DOHH2 (cell line): ENCODE data around the gene ZNFX1.
"Not testable (repeated sequence)": the region's sequence is repeated elsewhere in the genome, so short reads cannot be mapped to it uniquely, and the experiment has no call there.

Source experiments
- H3F3A ChIP-seq: fragments of 200-600 bp; sonication (generic), shearing (Covaris generic); 2 replicates; pipeline ENCODE4 v1.6.0; 2016; ENCODE audit warnings: antibody characterized with exemption, mild to moderate bottlenecking; ENCODE audit not compliant: control insufficient read depth, insufficient read depth
- H3K27ac ChIP-seq: fragments of 200-600 bp; sonication (generic); 2 replicates; pipeline ENCODE4 v1.5.1; 2014; ENCODE audit warnings: low read depth, mild to moderate bottlenecking, low read length, moderate library complexity
- H3K27me3 ChIP-seq: fragments of 200-600 bp; sonication (generic); 2 replicates; pipeline ENCODE4 v1.6.1; 2014; ENCODE audit warnings: mild to moderate bottlenecking, low read length, mixed read lengths; ENCODE audit not compliant: control insufficient read depth
- H3K36me3 ChIP-seq: fragments of 200-600 bp; sonication (generic); 2 replicates; pipeline ENCODE4 v1.6.1; 2014; ENCODE audit warnings: mild to moderate bottlenecking, low read length, moderate library complexity, mixed read lengths; ENCODE audit not compliant: control insufficient read depth
- H3K4me1 ChIP-seq: fragments of 200-600 bp; sonication (generic); 2 replicates; pipeline ENCODE4 v1.6.1; 2014; ENCODE audit warnings: mild to moderate bottlenecking, low read length, mixed read lengths; ENCODE audit not compliant: control insufficient read depth
- H3K4me2 ChIP-seq: fragments of 200-600 bp; sonication (generic); 2 replicates; pipeline ENCODE4 v1.6.0; 2014; ENCODE audit warnings: mild to moderate bottlenecking, low read length, moderate library complexity
- H3K4me3 ChIP-seq: fragments of 200-600 bp; sonication (generic); 2 replicates; pipeline ENCODE4 v1.5.1; 2014; ENCODE audit warnings: mild to moderate bottlenecking, low read length, mixed read lengths
- H3K79me2 ChIP-seq: fragments of 200-600 bp; sonication (generic); 2 replicates; pipeline ENCODE4 v1.6.1; 2014; ENCODE audit warnings: mild to moderate bottlenecking, low read length, mixed read lengths; ENCODE audit not compliant: control insufficient read depth
- H3K9me2 ChIP-seq: fragments of 200-600 bp; sonication (generic); replicated peaks from 2 replicates; pipeline ENCODE4 v1.6.1; 2014; ENCODE audit warnings: mild to moderate bottlenecking, low read length, mixed read lengths; ENCODE audit not compliant: control insufficient read depth
- H3K9me3 ChIP-seq: fragments of 200-600 bp; sonication (generic); 2 replicates; pipeline ENCODE4 v1.6.1; 2014; ENCODE audit warnings: antibody characterized with exemption, low read length, mixed read lengths; ENCODE audit not compliant: control insufficient read depth, insufficient read depth
- H4K20me1 ChIP-seq: fragments of 200-600 bp; sonication (generic); 2 replicates; pipeline ENCODE4 v1.6.0; 2014; ENCODE audit warnings: low read depth, mild to moderate bottlenecking, antibody characterized with exemption, low read length, moderate library complexity; ENCODE audit not compliant: control insufficient read depth, insufficient read depth
- CTCF ChIP-seq: fragments of 200-600 bp; sonication (generic); IDR thresholded peaks from one replicate; pipeline ENCODE4 v1.5.1; 2014; ENCODE audit warnings: antibody characterized with exemption, mild to moderate bottlenecking, low read depth, low read length; ENCODE audit not compliant: poor library complexity, severe bottlenecking
- EZH2phosphoT487 ChIP-seq: fragments of 200-600 bp; sonication (generic); IDR thresholded peaks from 2 replicates; pipeline ENCODE4 v1.6.1; 2017; ENCODE audit warnings: borderline replicate concordance, mild to moderate bottlenecking, antibody characterized with exemption, low read length, moderate library complexity, mixed read lengths

The ZNFX1 gene

GRCh38 chr20:49203746-49204145 lies 74.1 kb downstream of the ZNFX1 start:
- H3K4me1 ChIP-seq: no peaks in the 10 kb centered on the region
- H3K27me3 ChIP-seq: no peaks in the 10 kb centered on the region
- H3K27ac ChIP-seq: no peak overlapping the region
- no peaks in the 10 kb centered on the region for H3F3A ChIP-seq
- H3K9me2 ChIP-seq: no peaks in the 10 kb centered on the region
- H3K4me2 ChIP-seq: no peak overlapping the region
- H4K20me1 ChIP-seq: no peaks in the 10 kb centered on the region
- H3K9me3 ChIP-seq: no peaks in the 10 kb centered on the region
- no peak overlapping the region for H3K4me3 ChIP-seq
- no peak for TF ChIP-seq EZH2phosphoT487
- TF ChIP-seq CTCF: no peak
- no peaks in the 10 kb centered on the region for H3K79me2 ChIP-seq
- no peaks in the 10 kb centered on the region for H3K36me3 ChIP-seq

DNA sequence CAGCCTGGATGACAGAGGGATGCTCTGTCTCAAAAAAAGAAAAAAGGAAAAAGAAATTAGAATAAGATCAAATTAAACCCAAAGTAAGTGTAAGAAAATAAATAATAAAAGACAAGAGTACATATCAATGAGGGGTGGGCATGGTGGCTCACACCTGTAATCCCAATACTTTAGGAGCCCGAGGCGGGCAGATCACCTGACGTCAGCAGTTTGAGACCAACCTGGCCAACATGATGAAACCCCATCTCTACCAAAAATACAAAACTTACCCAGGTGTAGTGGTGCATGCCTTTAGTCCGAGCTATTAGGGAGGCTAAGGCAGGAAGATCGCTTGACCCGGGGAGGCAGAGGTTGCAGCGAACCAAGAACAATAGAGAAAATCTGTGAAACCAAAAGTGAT lies 74.8 kb downstream of the ZNFX1 start:
- Histone ChIP-seq H4K20me1 (no peaks in the 10 kb centered on the region), H3K9me3 (no peaks in the 10 kb centered on the region), H3K4me2 (no peak overlapping the region), H3K79me2 (no peaks in the 10 kb centered on the region), H3K36me3 (no peaks in the 10 kb centered on the region), H3F3A (no peaks in the 10 kb centered on the region), H3K4me1 (no peaks in the 10 kb centered on the region), H3K27me3 (no peaks in the 10 kb centered on the region), H3K9me2 (no peaks in the 10 kb centered on the region), H3K4me3 (no peak overlapping the region), H3K27ac (no peak overlapping the region)
- no peak for TF ChIP-seq CTCF
- no peak for TF ChIP-seq EZH2phosphoT487

GRCh38 chr20:49199729-49200293 lies 78.0 kb downstream of the ZNFX1 start:
- TF ChIP-seq EZH2phosphoT487 (no peak), CTCF (no peak)
- Histone ChIP-seq H3K4me1 (no peaks in the 10 kb centered on the region), H3K79me2 (no peaks in the 10 kb centered on the region), H3K4me2 (no peak overlapping the region), H3K27ac (no peak overlapping the region), H3K36me3 (no peaks in the 10 kb centered on the region), H3F3A (no peaks in the 10 kb centered on the region), H3K4me3 (no peak overlapping the region), H3K27me3 (no peaks in the 10 kb centered on the region), H3K9me2 (no peaks in the 10 kb centered on the region), H3K9me3 (no peaks in the 10 kb centered on the region), H4K20me1 (no peaks in the 10 kb centered on the region)

DNA sequence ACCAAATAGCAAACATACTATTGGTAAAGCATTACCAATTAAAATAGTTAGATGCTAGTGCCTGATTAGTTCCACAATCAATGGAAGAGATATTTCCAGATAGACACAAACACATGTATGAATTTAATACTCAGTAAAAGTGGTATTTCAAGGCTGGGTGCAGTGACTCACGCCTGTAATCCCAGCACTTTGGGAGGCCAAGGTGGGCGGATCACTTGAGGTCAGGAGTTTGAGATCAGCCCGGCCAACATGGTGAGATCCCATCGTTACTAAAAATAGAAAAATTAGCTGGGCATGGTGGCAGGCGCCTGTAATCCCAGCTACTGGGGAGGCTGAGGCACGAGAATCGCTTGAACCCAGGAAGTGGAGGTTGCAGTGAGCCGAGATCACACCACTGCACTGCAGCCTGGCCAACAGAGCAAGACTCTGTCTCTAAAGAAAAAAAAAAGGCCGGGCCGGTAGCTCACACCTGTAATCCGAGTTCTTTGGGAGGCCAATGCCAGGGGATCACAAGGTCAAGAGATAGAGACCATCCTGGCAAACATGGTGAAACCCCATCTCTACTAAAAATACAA lies 84.8 kb downstream of the ZNFX1 start:
- not testable (repeated sequence) for H3K4me1 ChIP-seq, H3K36me3 ChIP-seq, H4K20me1 ChIP-seq

More for the DNA sequence above, 84.8 kb downstream of the ZNFX1 start:
- not testable (repeated sequence) for H3K9me3 ChIP-seq, H3K27ac ChIP-seq, H3K27me3 ChIP-seq, H3K9me2 ChIP-seq, H3K4me3 ChIP-seq, H3K4me2 ChIP-seq, H3F3A ChIP-seq, H3K79me2 ChIP-seq
